Measurements from ENCODE around the gene KLF9.

DNA sequence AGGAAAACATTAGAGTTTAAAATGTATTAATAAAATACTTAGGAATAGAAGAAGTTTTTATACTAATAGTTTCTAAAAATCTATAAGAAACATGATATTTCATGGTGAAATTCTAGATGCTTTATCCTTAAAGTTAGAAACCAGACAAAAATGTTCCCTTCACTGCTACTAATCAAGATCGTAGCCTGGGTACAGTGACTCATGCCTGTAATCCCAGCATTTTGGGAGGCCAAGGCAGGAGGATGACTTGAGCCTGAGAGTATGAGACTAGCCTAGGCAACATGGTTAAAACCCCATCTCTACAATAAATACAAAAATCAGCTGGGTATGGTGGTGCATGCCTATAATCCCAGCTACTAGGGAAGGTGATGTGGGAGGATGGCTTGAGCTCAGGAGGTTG, 30.4 kb upstream of the KLF9 start:
- TF ChIP-seq, protein P1, sequence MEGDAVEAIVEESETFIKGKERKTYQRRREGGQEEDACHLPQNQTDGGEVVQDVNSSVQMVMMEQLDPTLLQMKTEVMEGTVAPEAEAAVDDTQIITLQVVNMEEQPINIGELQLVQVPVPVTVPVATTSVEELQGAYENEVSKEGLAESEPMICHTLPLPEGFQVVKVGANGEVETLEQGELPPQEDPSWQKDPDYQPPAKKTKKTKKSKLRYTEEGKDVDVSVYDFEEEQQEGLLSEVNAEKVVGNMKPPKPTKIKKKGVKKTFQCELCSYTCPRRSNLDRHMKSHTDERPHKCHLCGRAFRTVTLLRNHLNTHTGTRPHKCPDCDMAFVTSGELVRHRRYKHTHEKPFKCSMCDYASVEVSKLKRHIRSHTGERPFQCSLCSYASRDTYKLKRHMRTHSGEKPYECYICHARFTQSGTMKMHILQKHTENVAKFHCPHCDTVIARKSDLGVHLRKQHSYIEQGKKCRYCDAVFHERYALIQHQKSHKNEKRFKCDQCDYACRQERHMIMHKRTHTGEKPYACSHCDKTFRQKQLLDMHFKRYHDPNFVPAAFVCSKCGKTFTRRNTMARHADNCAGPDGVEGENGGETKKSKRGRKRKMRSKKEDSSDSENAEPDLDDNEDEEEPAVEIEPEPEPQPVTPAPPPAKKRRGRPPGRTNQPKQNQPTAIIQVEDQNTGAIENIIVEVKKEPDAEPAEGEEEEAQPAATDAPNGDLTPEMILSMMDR (IDR thresholded peaks at IDR 0.05) = no peak
- TF ChIP-seq POLR2A (IDR thresholded peaks at IDR 0.05) (no peak), EP300 (IDR thresholded peaks at IDR 0.05) (no peak)
